GM21528 (cell line): ENCODE results near the gene GNA15.
"Not testable (repeated sequence)": the region's sequence is repeated elsewhere in the genome, so short reads cannot be mapped to it uniquely, and the experiment has no call there.

Experiments used
- ATAC-seq: cut with Tn5 transposase; IDR thresholded peaks from one replicate; pipeline ENCODE4 v1.9.1; 2021; ENCODE audit warnings: mild to moderate bottlenecking, moderate library complexity; ENCODE audit not compliant: unreplicated experiment, low FRiP score

GNA15 gene

GRCh38 chr19:3202895-3203294 is 67.1 kb downstream of the GNA15 start:
- ATAC-seq = not testable (repeated sequence)

- no peak for ATAC-seq
Observed at GRCh38 chr19:3203805-3204645, 68.2 kb downstream of the GNA15 start.

DNA sequence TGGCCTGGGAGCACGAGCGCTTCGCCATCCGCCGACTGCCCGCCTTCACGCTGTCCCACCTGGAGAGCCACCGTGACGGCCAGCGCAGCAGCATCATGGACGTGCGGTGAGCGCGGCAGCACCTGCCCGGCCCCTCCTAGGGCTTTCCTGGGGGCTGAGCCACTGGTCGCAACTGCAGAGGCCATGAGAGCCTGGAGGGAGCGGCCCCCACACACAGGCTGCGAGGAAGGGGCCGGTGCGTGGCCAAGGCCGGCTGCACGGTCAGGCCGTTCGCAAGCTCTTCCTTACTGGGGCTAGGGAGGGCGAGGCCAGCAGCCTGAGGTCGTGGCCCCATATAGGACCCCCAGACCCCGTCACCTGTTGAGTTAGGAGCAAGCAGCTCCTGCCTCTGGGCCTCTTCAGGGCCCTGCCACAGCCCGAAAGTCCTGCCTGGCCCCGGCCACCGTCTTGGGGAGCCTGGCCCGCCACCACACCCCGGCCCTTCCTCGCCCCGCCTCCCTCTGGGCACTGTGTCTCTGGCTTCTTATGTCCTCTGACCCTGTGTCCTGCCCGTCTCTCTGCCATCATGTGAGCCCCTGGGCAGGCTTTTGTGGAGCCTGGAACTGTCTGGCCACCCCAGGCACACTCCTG is 68.9 kb downstream of the GNA15 start:
- ATAC-seq = no peak

- no peak for ATAC-seq
Observed at GRCh38 chr19:3206216-3206953, 70.6 kb downstream of the GNA15 start.

- ATAC-seq = no peak
Observed at GRCh38 chr19:3207461-3208242, 71.8 kb downstream of the GNA15 start.

- no peak for ATAC-seq
Observed at GRCh38 chr19:3208317-3209207, 72.7 kb downstream of the GNA15 start.

DNA sequence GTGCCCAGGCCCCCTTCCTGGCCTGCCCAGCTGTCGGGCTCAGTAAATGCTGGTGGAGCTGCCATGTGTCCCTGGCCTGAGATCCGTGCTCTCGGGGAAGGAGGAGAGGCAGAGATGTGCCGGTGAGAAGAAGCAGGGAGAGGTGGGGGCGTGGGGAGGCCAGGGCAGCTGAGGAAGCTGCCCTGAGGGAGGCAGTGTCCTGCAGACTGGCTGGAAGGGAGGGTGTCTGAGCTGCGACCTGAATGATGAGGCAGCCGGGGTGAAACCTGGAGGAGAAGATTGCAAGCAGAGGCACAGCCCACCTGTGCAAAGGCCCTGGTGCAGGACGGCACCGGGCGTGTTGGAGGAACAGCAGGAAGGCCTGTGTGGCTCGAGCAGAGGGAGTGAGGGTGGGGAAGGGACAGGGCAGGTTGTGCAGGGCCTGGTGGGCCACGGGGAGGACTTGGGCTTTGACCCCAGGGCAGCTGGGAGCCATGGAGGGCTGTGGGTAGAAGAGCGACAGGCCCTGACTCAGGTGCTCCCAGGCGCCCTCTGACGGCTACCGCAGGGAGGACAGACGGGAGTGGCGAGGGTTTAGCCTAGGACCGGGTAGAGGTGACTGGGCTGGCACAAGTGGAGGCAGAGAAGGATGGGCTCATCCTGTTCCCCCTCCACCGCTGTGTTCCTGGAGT is 74.6 kb downstream of the GNA15 start:
- no peak for ATAC-seq

DNA sequence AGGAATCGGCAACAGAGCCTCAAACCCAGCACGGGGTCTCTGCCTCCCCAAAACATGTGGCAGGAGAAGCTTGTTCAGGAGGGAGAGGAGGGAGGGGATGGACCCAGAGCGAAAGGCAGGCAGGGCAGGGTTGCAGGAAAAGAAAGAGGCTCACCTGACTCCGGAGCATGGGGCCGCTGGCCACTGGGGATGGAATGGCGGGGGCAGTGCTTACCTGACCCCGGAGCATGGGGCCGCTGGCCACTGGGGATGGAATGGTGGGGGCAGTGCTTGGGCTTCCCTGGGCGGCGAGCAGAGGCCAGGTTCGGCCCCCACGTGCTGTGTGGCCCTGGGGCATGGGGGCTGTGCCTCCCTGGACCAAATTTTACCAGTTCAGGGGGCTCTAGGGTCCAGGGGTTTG is 75.4 kb downstream of the GNA15 start:
- ATAC-seq = no peak

DNA sequence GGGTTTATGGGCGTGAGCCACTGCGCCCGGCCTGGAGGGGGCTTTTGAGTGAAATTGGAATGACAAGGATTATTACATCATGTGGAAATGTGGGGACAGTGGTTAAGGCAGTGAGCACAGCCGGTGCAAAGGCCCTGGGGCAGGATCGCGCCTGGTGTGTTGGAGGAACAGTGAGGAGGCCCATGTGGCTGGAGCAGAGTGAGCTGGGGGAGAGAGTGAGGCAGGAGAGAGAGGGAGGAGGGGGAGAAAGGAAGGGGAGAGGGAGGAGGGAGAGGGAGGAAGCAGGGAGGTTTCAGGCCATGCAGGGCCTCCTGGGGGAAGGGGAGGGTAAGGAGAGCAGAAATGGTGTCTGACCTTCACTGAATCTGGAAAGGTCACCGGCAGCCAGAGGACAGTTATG is 77.3 kb downstream of the GNA15 start:
- ATAC-seq = no peak
